ENCODE data around the gene CANT1. TPM values are rescaled to one million over a fixed set of nuclear protein-coding genes. Genes with fewer than 3 reads are reported as not detected.

Gene CANT1
- total and polyA plus RNA-seq, 9 of the 15 experiments (the other 6 are each of a cell fraction or from before 2014, with no cell fraction given): 2.7 to 66.4 (median 22.5) TPM

- peak; percentile 62; the same call in 1 of the 2 replicates for TF ChIP-seq ZNF175 (CRISPR knock-in tag; IDR thresholded peaks at IDR 0.05; ENCODE audit: low read depth)
- no peak for TF ChIP-seq XRCC3 (IDR thresholded peaks at IDR 0.05)
- no peak for TF ChIP-seq SP1 (CRISPR knock-in tag; IDR thresholded peaks at IDR 0.05)
- no peak for TF ChIP-seq PTRF (tag; IDR thresholded peaks at IDR 0.05)
- no peak for TF ChIP-seq EGR1 (conservative IDR thresholded peaks at IDR 0.05)
- TF ChIP-seq, protein P1, sequence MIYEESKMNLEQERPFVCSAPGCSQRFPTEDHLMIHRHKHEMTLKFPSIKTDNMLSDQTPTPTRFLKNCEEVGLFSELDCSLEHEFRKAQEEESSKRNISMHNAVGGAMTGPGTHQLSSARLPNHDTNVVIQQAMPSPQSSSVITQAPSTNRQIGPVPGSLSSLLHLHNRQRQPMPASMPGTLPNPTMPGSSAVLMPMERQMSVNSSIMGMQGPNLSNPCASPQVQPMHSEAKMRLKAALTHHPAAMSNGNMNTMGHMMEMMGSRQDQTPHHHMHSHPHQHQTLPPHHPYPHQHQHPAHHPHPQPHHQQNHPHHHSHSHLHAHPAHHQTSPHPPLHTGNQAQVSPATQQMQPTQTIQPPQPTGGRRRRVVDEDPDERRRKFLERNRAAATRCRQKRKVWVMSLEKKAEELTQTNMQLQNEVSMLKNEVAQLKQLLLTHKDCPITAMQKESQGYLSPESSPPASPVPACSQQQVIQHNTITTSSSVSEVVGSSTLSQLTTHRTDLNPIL (CRISPR knock-in tag; IDR thresholded peaks at IDR 0.05): no peak
- TF ChIP-seq CBX3 (IDR thresholded peaks at IDR 0.05; ENCODE audit: borderline replicate concordance in 1 of 2, low read length in 2 of 2): no peak
- no peak for TF ChIP-seq ZNF384 (IDR thresholded peaks at IDR 0.05; ENCODE audit: low read depth, low read length)
- TF ChIP-seq MCM5 (IDR thresholded peaks at IDR 0.05; ENCODE audit: low read depth): no peak
- TF ChIP-seq ZNF197 (CRISPR knock-in tag; IDR thresholded peaks at IDR 0.05; ENCODE audit: low read depth): no peak
- TF ChIP-seq SNAPC5 (CRISPR knock-in tag; IDR thresholded peaks at IDR 0.05): no peak
- TF ChIP-seq ZKSCAN1 (IDR thresholded peaks at IDR 0.05; ENCODE audit: low read depth, low read length): no peak
- TF ChIP-seq SMARCC2 (IDR thresholded peaks at IDR 0.05; ENCODE audit: low read depth): no peak
- TF ChIP-seq KAT2B (IDR thresholded peaks at IDR 0.05; ENCODE audit: low read depth, low read length): no peak
- TF ChIP-seq ZNF407 (IDR thresholded peaks at IDR 0.05; ENCODE audit: low read depth): 0 out of 2 replicates have a peak, but pooled peaks have one; percentile 1
- no peak for TF ChIP-seq CBFA2T3 (IDR thresholded peaks at IDR 0.05)
- no peak for TF ChIP-seq KAT8 (IDR thresholded peaks at IDR 0.05; ENCODE audit: low read depth)
- TF ChIP-seq EP300 (IDR thresholded peaks at IDR 0.05; ENCODE audit: low read length): peak; percentile 47
Observed at GRCh38 chr17:78986649-78987328, 22.8 kb downstream of the CANT1 start (continued).
